Smooth muscle cell (in vitro differentiated cells): ENCODE results near the gene UPP1. TPM values are rescaled to one million over a fixed set of nuclear protein-coding genes. Genes with fewer than 3 reads are reported as not detected.
A peak's percentile ranks its signal among the peaks of the same experiment; 100 is the strongest.

Source experiments
- DNase-seq: peaks from one replicate; lab custom pipeline; 2025; ENCODE audit not compliant: unreplicated experiment; lab: John Stamatoyannopoulos, UW
- H2AFZ ChIP-seq: fragments of 200-600 bp; sonication (generic); 2 replicates; pipeline ENCODE4 v1.6.0; 2016; ENCODE audit warnings: antibody characterized with exemption, low read depth, mild to moderate bottlenecking
- H3F3A ChIP-seq: fragments of 200-600 bp; sonication (generic); 2 replicates; pipeline ENCODE4 v1.6.0; 2017; ENCODE audit warnings: antibody characterized with exemption, low read depth
- H3K27ac ChIP-seq: fragments of 200-600 bp; sonication (generic); 2 replicates; pipeline ENCODE4 v1.5.1; 2016; ENCODE audit warnings: low read depth, mild to moderate bottlenecking
- H3K27me3 ChIP-seq: fragments of 200-600 bp; sonication (generic); 2 replicates; pipeline ENCODE4 v1.6.1; 2016; ENCODE audit warnings: low read depth, mild to moderate bottlenecking
- H3K36me3 ChIP-seq: fragments of 200-600 bp; sonication (generic); 2 replicates; pipeline ENCODE4 v1.5.1; 2016; ENCODE audit warnings: low read depth
- H3K4me1 ChIP-seq: fragments of 200-600 bp; sonication (generic); 2 replicates; pipeline ENCODE4 v1.5.1; 2016; ENCODE audit warnings: low read depth
- H3K4me2 ChIP-seq: fragments of 200-600 bp; sonication (generic); 2 replicates; pipeline ENCODE4 v1.6.0; 2016; ENCODE audit warnings: mild to moderate bottlenecking
- H3K4me3 ChIP-seq: fragments of 200-600 bp; sonication (generic); 2 replicates; pipeline ENCODE4 v1.5.1; 2016; ENCODE audit warnings: mild to moderate bottlenecking
- H3K79me2 ChIP-seq: fragments of 200-600 bp; sonication (generic); 2 replicates; pipeline ENCODE4 v1.6.0; 2016; ENCODE audit warnings: low read depth, mild to moderate bottlenecking
- H3K9ac ChIP-seq: fragments of 200-600 bp; sonication (generic); 2 replicates; pipeline ENCODE4 v1.6.0; 2016; ENCODE audit warnings: low read depth
- H3K9me3 ChIP-seq: fragments of 200-600 bp; sonication (generic); replicated peaks from 2 replicates; pipeline ENCODE4 v1.5.1; 2016; ENCODE audit warnings: low read depth
- H4K20me1 ChIP-seq: fragments of 200-600 bp; sonication (generic); 2 replicates; pipeline ENCODE4 v1.6.0; 2016; ENCODE audit warnings: low read depth
- WGBS: methylation state at CpG from one replicate; pipeline ENCODE4 v1.1.7; 2016; ENCODE audit warnings: low lambda C conversion rate; 5-methylcytosine and 5-hydroxymethylcytosine counted together
- polyA plus RNA-seq: library from polyadenylated mRNA; unstranded; fragments of >200 nt; fragmentation: Nextera tagmentation; extraction: Ambion mirVana; gene quantifications from 2 replicates; pipeline ENCODE4 v1.2.1, GENCODE V29; 2016
- total RNA-seq: library from RNA; depleted of rRNA; stranded (reverse); fragments of >200 nt; gene quantifications from 2 replicates; pipeline ENCODE4 v1.2.3, GENCODE V29; 2014
- TF ChIP-seq, protein P1 (sequence below): fragments of 200-600 bp; sonication (generic); IDR thresholded peaks from 2 replicates; pipeline ENCODE4 v1.5.1; 2017; ENCODE audit warnings: borderline replicate concordance, mild to moderate bottlenecking, antibody characterized with exemption; ENCODE audit not compliant: insufficient read depth, poor library complexity, severe bottlenecking

The UPP1 gene
- total and polyA plus RNA-seq, 2 experiments from 2014 or later: 23.6 to 43.8 TPM

DNA sequence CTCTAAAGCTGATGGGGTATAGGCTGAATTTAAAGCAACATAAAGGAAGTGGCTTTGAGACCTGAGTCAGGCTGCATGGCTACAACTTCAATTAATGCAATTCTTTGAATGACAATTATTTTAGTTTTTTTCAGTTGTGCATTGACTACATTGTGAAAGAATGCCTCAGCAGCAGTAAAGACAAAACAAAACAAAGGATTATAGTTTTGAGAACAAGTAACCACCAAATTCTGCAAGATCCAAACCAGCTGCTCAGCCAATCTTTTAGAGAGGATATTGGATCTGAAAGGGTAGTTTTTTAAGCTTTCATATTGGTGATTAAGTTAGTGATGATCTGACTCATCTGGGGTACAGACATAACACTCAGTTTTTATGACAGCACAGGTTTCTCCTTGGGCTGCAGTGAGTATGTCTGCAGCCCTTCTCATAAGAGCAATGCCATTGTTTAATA, 41.6 kb downstream of the UPP1 start:
- no peak overlapping the region for H3K4me3 ChIP-seq
- no peaks in the 10 kb centered on the region for H3K9me3 ChIP-seq
- peaks cover 8% of the 10 kb centered on the region for H3K4me1 ChIP-seq
- H3K27me3 ChIP-seq: no peaks in the 10 kb centered on the region
- no peak for DNase-seq
- no peaks in the 10 kb centered on the region for H4K20me1 ChIP-seq
- peak overlapping the region; percentile 34 for H3K27ac ChIP-seq
- no peak overlapping the region for H2AFZ ChIP-seq
- TF ChIP-seq, protein P1, sequence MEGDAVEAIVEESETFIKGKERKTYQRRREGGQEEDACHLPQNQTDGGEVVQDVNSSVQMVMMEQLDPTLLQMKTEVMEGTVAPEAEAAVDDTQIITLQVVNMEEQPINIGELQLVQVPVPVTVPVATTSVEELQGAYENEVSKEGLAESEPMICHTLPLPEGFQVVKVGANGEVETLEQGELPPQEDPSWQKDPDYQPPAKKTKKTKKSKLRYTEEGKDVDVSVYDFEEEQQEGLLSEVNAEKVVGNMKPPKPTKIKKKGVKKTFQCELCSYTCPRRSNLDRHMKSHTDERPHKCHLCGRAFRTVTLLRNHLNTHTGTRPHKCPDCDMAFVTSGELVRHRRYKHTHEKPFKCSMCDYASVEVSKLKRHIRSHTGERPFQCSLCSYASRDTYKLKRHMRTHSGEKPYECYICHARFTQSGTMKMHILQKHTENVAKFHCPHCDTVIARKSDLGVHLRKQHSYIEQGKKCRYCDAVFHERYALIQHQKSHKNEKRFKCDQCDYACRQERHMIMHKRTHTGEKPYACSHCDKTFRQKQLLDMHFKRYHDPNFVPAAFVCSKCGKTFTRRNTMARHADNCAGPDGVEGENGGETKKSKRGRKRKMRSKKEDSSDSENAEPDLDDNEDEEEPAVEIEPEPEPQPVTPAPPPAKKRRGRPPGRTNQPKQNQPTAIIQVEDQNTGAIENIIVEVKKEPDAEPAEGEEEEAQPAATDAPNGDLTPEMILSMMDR: no peak
- no peaks in the 10 kb centered on the region for H3K79me2 ChIP-seq
- no peak overlapping the region for H3K9ac ChIP-seq
- H3K36me3 ChIP-seq: no peaks in the 10 kb centered on the region
- peak overlapping the region; percentile 17 for H3K4me2 ChIP-seq
- H3F3A ChIP-seq: no peaks in the 10 kb centered on the region

DNA sequence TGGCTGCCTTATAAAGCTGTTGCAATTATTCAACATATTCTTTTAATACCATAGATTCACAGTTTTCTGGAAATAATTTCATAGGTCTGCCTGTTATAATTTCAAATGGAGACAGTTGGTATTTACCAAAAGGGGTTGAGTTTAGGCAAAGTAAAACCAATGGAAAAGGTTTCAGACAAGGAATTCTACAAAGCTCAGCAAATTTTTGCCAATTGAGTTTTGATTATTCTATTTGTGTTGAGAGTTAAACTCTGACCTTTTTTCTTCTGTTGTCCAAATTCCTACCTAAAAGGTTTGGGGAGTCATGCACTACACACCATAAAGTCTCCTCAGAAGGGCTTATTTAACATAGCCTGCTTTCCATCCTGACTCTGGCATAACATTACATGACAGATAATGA, 43.7 kb downstream of the UPP1 start:
- no peaks in the 10 kb centered on the region for H4K20me1 ChIP-seq
- no peaks in the 10 kb centered on the region for H3K79me2 ChIP-seq
- H2AFZ ChIP-seq: no peak overlapping the region
- H3K9ac ChIP-seq: no peak overlapping the region
- no peak overlapping the region for H3K27ac ChIP-seq
- DNase-seq: no peak
- no peak overlapping the region for H3K4me3 ChIP-seq
- no peaks in the 10 kb centered on the region for H3K27me3 ChIP-seq
- TF ChIP-seq, protein P1: no peak
- H3K36me3 ChIP-seq: no peaks in the 10 kb centered on the region
- no peaks in the 10 kb centered on the region for H3K9me3 ChIP-seq
- H3K4me2 ChIP-seq: no peak overlapping the region
- peaks cover 8% of the 10 kb centered on the region for H3K4me1 ChIP-seq
- H3F3A ChIP-seq: no peaks in the 10 kb centered on the region

DNA sequence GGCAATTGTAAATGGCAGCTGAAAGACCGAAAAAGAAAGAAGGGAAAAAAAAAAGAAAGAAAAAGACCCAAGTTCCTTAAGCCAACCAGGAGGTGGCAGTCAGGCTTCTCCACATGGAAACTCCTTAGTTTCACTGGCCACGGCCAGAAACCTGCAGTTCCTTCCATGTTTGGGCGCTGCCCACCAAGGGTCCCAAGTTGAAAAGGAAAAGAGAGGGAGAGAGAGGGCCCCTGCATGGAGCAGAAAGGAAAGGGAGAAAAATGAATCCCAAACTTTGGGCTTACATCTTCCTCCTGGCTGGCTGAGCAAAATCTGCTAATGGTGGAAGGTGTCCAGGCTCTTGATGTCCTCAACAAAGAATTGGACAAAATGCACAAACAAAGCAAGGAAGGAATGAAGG, 50.4 kb downstream of the UPP1 start:
- Histone ChIP-seq H3K9me3 (no peaks in the 10 kb centered on the region), H3K4me2 (no peak overlapping the region), H3K79me2 (no peaks in the 10 kb centered on the region), H3K36me3 (no peaks in the 10 kb centered on the region), H4K20me1 (no peaks in the 10 kb centered on the region), H2AFZ (no peak overlapping the region), H3F3A (no peaks in the 10 kb centered on the region), H3K27ac (no peak overlapping the region), H3K9ac (no peak overlapping the region), H3K4me3 (no peak overlapping the region), H3K4me1 (no peaks in the 10 kb centered on the region), H3K27me3 (no peaks in the 10 kb centered on the region)
- DNase-seq: no peak
- TF ChIP-seq, protein P1: peak; percentile 15
- 77% methylated on average over 3 of the region's 3 CpGs for WGBS

DNA sequence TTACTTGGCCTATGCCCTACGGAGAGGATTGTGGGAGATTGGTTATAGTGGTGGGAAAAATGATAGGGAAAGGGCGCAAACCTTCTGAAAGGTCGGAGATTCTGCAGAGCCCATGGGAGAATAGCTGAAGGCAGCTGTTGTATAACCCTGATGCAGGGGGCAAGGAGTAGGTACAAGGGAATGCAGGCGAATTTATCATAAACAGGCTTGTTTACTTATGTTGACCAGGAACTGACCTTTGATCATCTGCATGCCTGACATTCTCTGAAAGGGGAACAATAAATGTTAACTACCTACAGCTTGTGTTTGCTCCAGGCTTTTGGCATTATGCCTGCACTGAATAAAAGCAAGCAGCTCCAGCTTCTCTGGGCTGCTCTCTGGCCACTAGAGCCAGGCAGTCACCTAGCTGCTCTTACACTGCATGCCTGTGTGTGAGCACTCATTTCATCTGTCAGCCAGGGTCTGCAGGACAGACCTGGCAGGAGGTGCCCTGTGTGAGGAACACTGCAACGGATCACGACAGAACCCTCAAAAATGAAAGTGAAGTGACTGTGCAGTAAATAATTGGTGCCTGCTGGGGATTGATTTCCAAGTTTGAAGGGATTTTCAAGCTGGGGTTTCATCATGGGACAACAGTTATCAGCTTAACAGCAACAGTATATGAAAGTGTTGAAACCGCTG, 51.1 kb downstream of the UPP1 start:
- no peaks in the 10 kb centered on the region for H3K36me3 ChIP-seq
- WGBS: 74% methylated on average over 7 of the region's 7 CpGs
- H3F3A ChIP-seq: no peaks in the 10 kb centered on the region
- DNase-seq: no peak
- H3K27ac ChIP-seq: no peak overlapping the region
- peak overlapping the region; percentile 3 for H3K4me3 ChIP-seq
- no peaks in the 10 kb centered on the region for H3K4me1 ChIP-seq
- no peaks in the 10 kb centered on the region for H3K79me2 ChIP-seq
- H4K20me1 ChIP-seq: no peaks in the 10 kb centered on the region
- no peaks in the 10 kb centered on the region for H3K9me3 ChIP-seq
- H3K27me3 ChIP-seq: no peaks in the 10 kb centered on the region
- TF ChIP-seq, protein P1: no peak
- no peak overlapping the region for H3K4me2 ChIP-seq
- no peak overlapping the region for H3K9ac ChIP-seq
- no peak overlapping the region for H2AFZ ChIP-seq
